ENCODE data around the gene PLA2G7. TPM values are rescaled to one million over a fixed set of nuclear protein-coding genes. Genes with fewer than 3 reads are reported as not detected.

Gene PLA2G7
- polyA plus RNA-seq, 3 donors: 10.2 to 53.5 (median 24.4) TPM

GRCh38 chr6:46758960-46759753 is 24.0 kb upstream of the PLA2G7 start:
- peaks cover 0 to 4% of the 10 kb centered on the region in 2 donors for H3K4me1 ChIP-seq (ENCODE audit: control insufficient read depth in 1 of 2, insufficient read depth in 2 of 2, low read length in 2 of 2)
- H3K9me3 ChIP-seq (replicated peaks in 1 of 2; ENCODE audit: control insufficient read depth in 1 of 2, insufficient read depth in 1 of 2, low read length in 2 of 2): no peaks in the 10 kb centered on the region
- no peak for TF ChIP-seq CTCF (IDR thresholded peaks at IDR 0.05)
- Mint-ChIP-seq H3K9me3 (peaks cover 0 to 2% (median 0%) of the 10 kb centered on the region in 7 donors), H3K4me1 (peaks cover 14% of the 10 kb centered on the region), H3K27me3 (ENCODE audit: low read depth in 3 of 3) (no peaks in the 10 kb centered on the region), H3K4me3 (no peak overlapping the region), H3K36me3 (no peaks in the 10 kb centered on the region), H3K27ac (no peak overlapping the region)
- H3K4me3 ChIP-seq (replicated peaks in 1 of 3; ENCODE audit: low read depth in 2 of 3, low read length in 3 of 3): no peak overlapping the region
- H3K4me2 ChIP-seq (replicated peaks; ENCODE audit: extremely low read depth, low read length, poor library complexity, severe bottlenecking): no peak overlapping the region
- DNase-seq: no peak
- H2AFZ ChIP-seq (ENCODE audit: insufficient read depth, low read depth, low read length, poor library complexity, severe bottlenecking): no peak overlapping the region
- H3K27ac ChIP-seq (ENCODE audit: low read depth in 1 of 2, low read length in 2 of 2): no peak overlapping the region
- 100% methylated on average over 1 of the region's 4 CpGs for WGBS (ENCODE audit: insufficient coverage)
- no peaks in the 10 kb centered on the region for H4K20me1 ChIP-seq (ENCODE audit: insufficient read depth, low read length)
- intact Hi-C loops (cut with micrococcal nuclease): no loop called here
- H3K79me2 ChIP-seq (ENCODE audit: insufficient read depth, low read length): no peaks in the 10 kb centered on the region
- no peaks in the 10 kb centered on the region for H3K27me3 ChIP-seq (ENCODE audit: control insufficient read depth in 2 of 2, insufficient read depth in 2 of 2, low read length in 2 of 2)
- H3K9ac ChIP-seq (ENCODE audit: insufficient read depth, low read length, poor library complexity, severe bottlenecking): no peak overlapping the region
- no peaks in the 10 kb centered on the region for H3K36me3 ChIP-seq (replicated peaks in 1 of 2; ENCODE audit: control insufficient read depth in 1 of 2, insufficient read depth in 2 of 2, low read length in 2 of 2)

- H3K27me3 Mint-ChIP-seq (ENCODE audit: low read depth in 3 of 3): peaks cover 0 to 1% (median 0%) of the 10 kb centered on the region in 3 donors
Observed at GRCh38 chr6:46757214-46757596, 22.0 kb upstream of the PLA2G7 start.

More at GRCh38 chr6:46757214-46757596, 22.0 kb upstream of the PLA2G7 start:
- Mint-ChIP-seq H3K27ac (no peak overlapping the region), H3K4me1 (peaks cover 3% of the 10 kb centered on the region), H3K9me3 (peaks cover 0 to 2% (median 0%) of the 10 kb centered on the region in 7 donors), H3K36me3 (no peaks in the 10 kb centered on the region), H3K4me3 (no peak overlapping the region)
- intact Hi-C loops (cut with micrococcal nuclease): no loop called here
- no peak for TF ChIP-seq CTCF (IDR thresholded peaks at IDR 0.05)
- WGBS (ENCODE audit: insufficient coverage): 100% methylated on average over 1 of the region's 2 CpGs
- Histone ChIP-seq H4K20me1 (ENCODE audit: insufficient read depth, low read length) (no peaks in the 10 kb centered on the region), H3K36me3 (replicated peaks in 1 of 2; ENCODE audit: control insufficient read depth in 1 of 2, insufficient read depth in 2 of 2, low read length in 2 of 2) (no peaks in the 10 kb centered on the region), H3K79me2 (ENCODE audit: insufficient read depth, low read length) (no peaks in the 10 kb centered on the region), H3K4me2 (replicated peaks; ENCODE audit: extremely low read depth, low read length, poor library complexity, severe bottlenecking) (no peak overlapping the region), H3K9ac (ENCODE audit: insufficient read depth, low read length, poor library complexity, severe bottlenecking) (no peak overlapping the region), H2AFZ (ENCODE audit: insufficient read depth, low read depth, low read length, poor library complexity, severe bottlenecking) (no peak overlapping the region), H3K4me1 (ENCODE audit: control insufficient read depth in 1 of 2, insufficient read depth in 2 of 2, low read length in 2 of 2) (no peaks in the 10 kb centered on the region), H3K27me3 (ENCODE audit: control insufficient read depth in 2 of 2, insufficient read depth in 2 of 2, low read length in 2 of 2) (no peaks in the 10 kb centered on the region), H3K27ac (ENCODE audit: low read depth in 1 of 2, low read length in 2 of 2) (no peak overlapping the region), H3K4me3 (replicated peaks in 1 of 3; ENCODE audit: low read depth in 2 of 3, low read length in 3 of 3) (no peak overlapping the region), H3K9me3 (replicated peaks in 1 of 2; ENCODE audit: control insufficient read depth in 1 of 2, insufficient read depth in 1 of 2, low read length in 2 of 2) (no peaks in the 10 kb centered on the region)
- no peak for DNase-seq

Data from CD14-positive monocyte (primary cell).